ENCODE measurements around the gene HYAL2.

DNA sequence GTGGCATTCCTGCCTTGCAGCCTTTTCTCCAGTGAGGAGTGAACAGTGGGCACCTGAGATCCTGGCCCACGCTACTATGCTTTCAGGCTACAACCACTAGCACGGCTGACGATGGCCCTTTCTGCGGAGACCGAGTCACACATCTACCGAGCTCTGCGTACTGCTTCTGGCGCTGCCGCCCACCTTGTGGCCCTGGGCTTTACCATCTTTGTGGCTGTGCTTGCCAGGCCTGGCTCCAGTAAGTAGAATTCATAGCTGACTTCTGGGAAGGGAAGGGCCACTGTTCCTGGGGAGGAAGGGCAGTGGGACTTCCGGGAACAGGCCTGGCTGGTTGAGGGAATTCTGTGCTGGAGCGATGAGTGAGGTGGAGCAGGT, 28.8 kb upstream of the HYAL2 start:
- TF ChIP-seq, protein P1, sequence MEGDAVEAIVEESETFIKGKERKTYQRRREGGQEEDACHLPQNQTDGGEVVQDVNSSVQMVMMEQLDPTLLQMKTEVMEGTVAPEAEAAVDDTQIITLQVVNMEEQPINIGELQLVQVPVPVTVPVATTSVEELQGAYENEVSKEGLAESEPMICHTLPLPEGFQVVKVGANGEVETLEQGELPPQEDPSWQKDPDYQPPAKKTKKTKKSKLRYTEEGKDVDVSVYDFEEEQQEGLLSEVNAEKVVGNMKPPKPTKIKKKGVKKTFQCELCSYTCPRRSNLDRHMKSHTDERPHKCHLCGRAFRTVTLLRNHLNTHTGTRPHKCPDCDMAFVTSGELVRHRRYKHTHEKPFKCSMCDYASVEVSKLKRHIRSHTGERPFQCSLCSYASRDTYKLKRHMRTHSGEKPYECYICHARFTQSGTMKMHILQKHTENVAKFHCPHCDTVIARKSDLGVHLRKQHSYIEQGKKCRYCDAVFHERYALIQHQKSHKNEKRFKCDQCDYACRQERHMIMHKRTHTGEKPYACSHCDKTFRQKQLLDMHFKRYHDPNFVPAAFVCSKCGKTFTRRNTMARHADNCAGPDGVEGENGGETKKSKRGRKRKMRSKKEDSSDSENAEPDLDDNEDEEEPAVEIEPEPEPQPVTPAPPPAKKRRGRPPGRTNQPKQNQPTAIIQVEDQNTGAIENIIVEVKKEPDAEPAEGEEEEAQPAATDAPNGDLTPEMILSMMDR (IDR thresholded peaks at IDR 0.05): no peak
- no peak for TF ChIP-seq POLR2A (IDR thresholded peaks at IDR 0.05)

Data from testis (tissue), 2 donors.